ENCODE measurements around the gene ESRRA. TPM values are rescaled to one million over a fixed set of nuclear protein-coding genes. Genes with fewer than 3 reads are reported as not detected.

The ESRRA gene
- total RNA-seq, 1 donor from 2014 or later: 42.3 TPM

DNA sequence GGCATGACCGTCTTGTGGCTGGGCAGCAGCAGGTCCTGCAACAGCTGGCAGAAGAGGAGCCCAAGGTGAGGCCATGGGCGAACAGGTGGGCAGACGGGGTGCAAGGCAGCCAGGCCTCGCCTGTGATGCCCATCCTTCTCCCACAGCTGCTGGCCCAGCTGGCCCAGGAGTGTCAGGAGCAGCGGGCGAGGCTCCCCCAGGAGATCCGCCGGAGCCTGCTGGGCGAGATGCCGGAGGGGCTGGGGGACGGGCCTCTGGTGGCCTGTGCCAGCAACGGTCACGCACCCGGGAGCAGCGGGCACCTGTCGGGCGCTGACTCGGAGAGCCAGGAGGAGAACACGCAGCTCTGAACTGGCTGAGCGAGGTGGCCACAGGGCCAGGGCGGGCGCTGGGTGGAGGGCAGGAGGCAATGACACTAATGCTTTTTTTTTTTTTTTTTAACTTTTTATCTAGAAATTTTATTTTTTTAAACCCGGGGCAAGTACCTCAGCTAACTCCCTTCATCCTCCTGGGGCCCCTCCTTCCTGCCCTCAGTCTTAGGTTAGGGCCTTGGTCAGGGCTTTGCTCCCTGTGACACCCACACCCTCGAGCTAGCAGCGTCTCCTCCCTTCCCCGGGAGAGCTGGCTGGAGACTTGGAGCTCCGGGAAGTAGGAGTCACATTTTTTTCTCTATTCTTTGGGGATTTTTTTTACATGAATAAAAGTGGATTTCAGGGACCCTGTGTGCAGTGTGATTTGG, 37.9 kb upstream of the ESRRA start:
- TF ChIP-seq CTCF (IDR thresholded peaks at IDR 0.05; ENCODE audit: unreplicated experiment): no peak
- H3K4me1 Mint-ChIP-seq (ENCODE audit: unreplicated experiment): peaks cover 21% of the 10 kb centered on the region
- no peak for DNase-seq (ENCODE audit: low spot score)
- peaks cover 17% of the 10 kb centered on the region for H3K36me3 Mint-ChIP-seq (ENCODE audit: low read depth, unreplicated experiment)
- peaks cover 20% of the 10 kb centered on the region for H3K27me3 Mint-ChIP-seq (ENCODE audit: unreplicated experiment)
- peak overlapping the region; percentile 59 for H3K4me3 Mint-ChIP-seq (ENCODE audit: unreplicated experiment)
- no peaks in the 10 kb centered on the region for H3K9me3 Mint-ChIP-seq (ENCODE audit: unreplicated experiment)
- no peak overlapping the region for H3K27ac Mint-ChIP-seq (ENCODE audit: unreplicated experiment)

GRCh38 chr11:64268025-64268892, 37.1 kb upstream of the ESRRA start:
- no peaks in the 10 kb centered on the region for H3K9me3 Mint-ChIP-seq (ENCODE audit: unreplicated experiment)
- no peak for DNase-seq (ENCODE audit: low spot score)

GRCh38 chr11:64268893-64269539, 36.3 kb upstream of the ESRRA start:
- Mint-ChIP-seq H3K36me3 (ENCODE audit: low read depth, unreplicated experiment) (peaks cover 14% of the 10 kb centered on the region), H3K4me3 (ENCODE audit: unreplicated experiment) (peak overlapping the region; percentile 87), H3K4me1 (ENCODE audit: unreplicated experiment) (peaks cover 17% of the 10 kb centered on the region), H3K27me3 (ENCODE audit: unreplicated experiment) (peaks cover 20% of the 10 kb centered on the region), H3K27ac (ENCODE audit: unreplicated experiment) (peak overlapping the region; percentile 95), H3K9me3 (ENCODE audit: unreplicated experiment) (no peaks in the 10 kb centered on the region)
- TF ChIP-seq CTCF (IDR thresholded peaks at IDR 0.05; ENCODE audit: unreplicated experiment): no peak
- DNase-seq (ENCODE audit: low spot score): no peak

More at GRCh38 chr11:64268025-64268892, 37.1 kb upstream of the ESRRA start:
- Mint-ChIP-seq H3K36me3 (ENCODE audit: low read depth, unreplicated experiment) (peaks cover 14% of the 10 kb centered on the region), H3K4me1 (ENCODE audit: unreplicated experiment) (peaks cover 17% of the 10 kb centered on the region), H3K4me3 (ENCODE audit: unreplicated experiment) (peak overlapping the region; percentile 87), H3K27ac (ENCODE audit: unreplicated experiment) (peak overlapping the region; percentile 95), H3K27me3 (ENCODE audit: unreplicated experiment) (peaks cover 20% of the 10 kb centered on the region)
- no peak for TF ChIP-seq CTCF (IDR thresholded peaks at IDR 0.05; ENCODE audit: unreplicated experiment)

- H3K36me3 Mint-ChIP-seq (ENCODE audit: low read depth, unreplicated experiment): peaks cover 14% of the 10 kb centered on the region
- H3K9me3 Mint-ChIP-seq (ENCODE audit: unreplicated experiment): no peaks in the 10 kb centered on the region
- H3K4me1 Mint-ChIP-seq (ENCODE audit: unreplicated experiment): peaks cover 17% of the 10 kb centered on the region
- TF ChIP-seq CTCF (IDR thresholded peaks at IDR 0.05; ENCODE audit: unreplicated experiment): no peak
- H3K27me3 Mint-ChIP-seq (ENCODE audit: unreplicated experiment): peaks cover 18% of the 10 kb centered on the region
- H3K4me3 Mint-ChIP-seq (ENCODE audit: unreplicated experiment): peak overlapping the region; percentile 95
- H3K27ac Mint-ChIP-seq (ENCODE audit: unreplicated experiment): peak overlapping the region; percentile 96
- peak; percentile 94 for DNase-seq (ENCODE audit: low spot score)
These were observed 35.6 kb upstream of the ESRRA start for GRCh38 chr11:64269540-64270220.
